ENCODE data around the gene PREP.

Gene PREP

DNA sequence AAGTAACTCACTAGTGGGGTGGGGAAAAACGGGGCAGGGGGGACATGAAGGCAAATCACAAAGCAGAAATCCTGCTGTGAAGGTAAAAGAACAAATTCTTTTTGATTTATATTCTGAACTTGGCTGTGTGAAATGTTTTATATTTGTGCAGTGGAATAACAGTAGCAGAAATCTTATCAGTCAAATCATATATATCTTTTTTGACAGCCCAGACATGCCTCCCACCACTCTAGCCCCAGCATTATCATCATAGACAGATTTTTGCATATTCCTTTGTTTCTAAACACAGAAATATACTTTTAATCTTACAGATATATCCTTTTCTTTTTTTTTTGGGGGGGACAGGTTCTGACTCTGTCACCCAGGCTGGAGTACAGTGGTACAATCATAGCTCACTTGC lies 97.4 kb downstream of the PREP start:
- no peaks in the 10 kb centered on the region for H3K27me3 ChIP-seq (ENCODE audit: insufficient read depth, low read length)
- 76% methylated on average over 1 of the region's 1 CpG for WGBS
- H3K4me1 ChIP-seq (ENCODE audit: insufficient read depth, low read length): peaks cover 14% of the 10 kb centered on the region
- no peak overlapping the region for H3K27ac ChIP-seq (ENCODE audit: low read depth, low read length)
- peaks cover 18% of the 10 kb centered on the region for H3K36me3 ChIP-seq (ENCODE audit: insufficient read depth, low read length)
- H3K9me3 ChIP-seq (ENCODE audit: insufficient read depth, low read depth, low read length): no peaks in the 10 kb centered on the region
- no peak overlapping the region for H3K4me3 ChIP-seq (ENCODE audit: low read length)
- no peak overlapping the region for H3K9ac ChIP-seq (ENCODE audit: low read depth, low read length)

DNA sequence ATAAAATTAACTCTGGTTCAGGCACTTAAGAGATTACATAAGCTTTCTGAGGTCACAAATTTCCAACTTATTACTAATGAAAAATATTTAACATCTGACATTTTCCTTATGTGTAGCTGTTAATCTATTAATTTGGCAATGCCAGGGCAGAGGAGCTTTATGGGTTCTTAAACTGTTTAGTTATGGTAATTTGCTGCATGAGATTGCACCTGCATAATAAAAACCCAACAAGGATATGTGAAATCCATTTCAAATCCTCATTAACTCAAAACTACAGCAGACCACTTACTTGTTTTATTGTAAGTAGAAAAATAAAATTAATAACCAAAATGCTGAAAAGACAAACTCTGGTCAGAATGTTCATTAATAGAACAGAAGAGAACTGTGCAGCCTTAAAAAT lies 98.1 kb downstream of the PREP start:
- Histone ChIP-seq H3K4me3 (ENCODE audit: low read length) (no peak overlapping the region), H3K9ac (ENCODE audit: low read depth, low read length) (no peak overlapping the region), H3K27ac (ENCODE audit: low read depth, low read length) (no peak overlapping the region), H3K4me1 (ENCODE audit: insufficient read depth, low read length) (peaks cover 14% of the 10 kb centered on the region), H3K9me3 (ENCODE audit: insufficient read depth, low read depth, low read length) (no peaks in the 10 kb centered on the region), H3K36me3 (ENCODE audit: insufficient read depth, low read length) (peaks cover 18% of the 10 kb centered on the region), H3K27me3 (ENCODE audit: insufficient read depth, low read length) (no peaks in the 10 kb centered on the region)

DNA sequence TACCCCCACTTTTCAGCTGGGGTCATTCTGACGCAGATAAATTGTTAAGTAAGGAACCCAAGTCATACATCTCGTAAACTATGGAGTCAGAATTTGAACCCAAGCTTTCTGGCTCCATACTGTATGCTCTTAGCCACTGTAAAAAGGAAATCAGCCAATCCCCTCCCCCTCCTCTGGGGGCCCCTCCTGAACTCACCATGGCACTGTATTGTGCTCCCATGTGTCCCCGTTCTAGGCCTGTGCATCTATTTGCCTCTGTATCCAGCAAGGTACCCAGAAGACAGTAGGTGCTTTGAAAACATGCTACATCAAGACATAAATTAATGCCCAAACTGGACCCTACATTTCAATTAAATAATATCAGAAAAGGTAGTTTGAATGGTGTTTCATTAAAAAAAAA lies 98.5 kb downstream of the PREP start:
- Histone ChIP-seq H3K9me3 (ENCODE audit: insufficient read depth, low read depth, low read length) (no peaks in the 10 kb centered on the region), H3K27me3 (ENCODE audit: insufficient read depth, low read length) (no peaks in the 10 kb centered on the region), H3K9ac (ENCODE audit: low read depth, low read length) (no peak overlapping the region), H3K4me1 (ENCODE audit: insufficient read depth, low read length) (peaks cover 14% of the 10 kb centered on the region), H3K36me3 (ENCODE audit: insufficient read depth, low read length) (peaks cover 18% of the 10 kb centered on the region), H3K27ac (ENCODE audit: low read depth, low read length) (no peak overlapping the region), H3K4me3 (ENCODE audit: low read length) (no peak overlapping the region)
- 94% methylated on average over 3 of the region's 3 CpGs for WGBS

DNA sequence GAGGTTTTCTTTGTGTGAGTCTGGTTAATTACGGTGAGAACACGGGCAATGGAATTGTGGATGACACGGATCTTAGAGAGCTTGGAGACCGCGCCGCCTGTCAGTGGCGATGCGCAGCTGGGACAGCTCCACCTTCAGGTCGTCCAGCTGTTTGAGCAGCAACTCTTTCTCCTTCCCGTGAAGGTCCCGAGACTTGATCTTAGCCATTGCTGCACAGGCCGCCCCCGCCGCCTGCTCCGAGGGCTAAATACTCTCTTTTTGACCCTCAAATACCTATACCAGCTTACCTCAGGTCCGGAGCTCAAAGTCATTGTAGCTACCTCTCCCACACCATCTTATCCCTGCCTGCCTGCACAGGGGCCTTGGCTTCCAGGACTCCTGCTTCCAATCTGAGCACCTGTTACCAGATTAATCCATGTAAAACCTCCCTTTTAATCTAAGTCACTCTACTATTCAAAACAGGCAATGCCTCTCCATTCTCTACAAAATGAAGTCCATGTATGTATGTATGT lies 100.2 kb downstream of the PREP start:
- Histone ChIP-seq H3K27me3 (ENCODE audit: insufficient read depth, low read length) (no peaks in the 10 kb centered on the region), H3K4me1 (ENCODE audit: insufficient read depth, low read length) (peaks cover 14% of the 10 kb centered on the region), H3K27ac (ENCODE audit: low read depth, low read length) (no peak overlapping the region), H3K4me3 (ENCODE audit: low read length) (no peak overlapping the region), H3K9me3 (ENCODE audit: insufficient read depth, low read depth, low read length) (no peaks in the 10 kb centered on the region), H3K9ac (ENCODE audit: low read depth, low read length) (no peak overlapping the region), H3K36me3 (ENCODE audit: insufficient read depth, low read length) (peaks cover 18% of the 10 kb centered on the region)
- 95% methylated on average over 16 of the region's 16 CpGs for WGBS

DNA sequence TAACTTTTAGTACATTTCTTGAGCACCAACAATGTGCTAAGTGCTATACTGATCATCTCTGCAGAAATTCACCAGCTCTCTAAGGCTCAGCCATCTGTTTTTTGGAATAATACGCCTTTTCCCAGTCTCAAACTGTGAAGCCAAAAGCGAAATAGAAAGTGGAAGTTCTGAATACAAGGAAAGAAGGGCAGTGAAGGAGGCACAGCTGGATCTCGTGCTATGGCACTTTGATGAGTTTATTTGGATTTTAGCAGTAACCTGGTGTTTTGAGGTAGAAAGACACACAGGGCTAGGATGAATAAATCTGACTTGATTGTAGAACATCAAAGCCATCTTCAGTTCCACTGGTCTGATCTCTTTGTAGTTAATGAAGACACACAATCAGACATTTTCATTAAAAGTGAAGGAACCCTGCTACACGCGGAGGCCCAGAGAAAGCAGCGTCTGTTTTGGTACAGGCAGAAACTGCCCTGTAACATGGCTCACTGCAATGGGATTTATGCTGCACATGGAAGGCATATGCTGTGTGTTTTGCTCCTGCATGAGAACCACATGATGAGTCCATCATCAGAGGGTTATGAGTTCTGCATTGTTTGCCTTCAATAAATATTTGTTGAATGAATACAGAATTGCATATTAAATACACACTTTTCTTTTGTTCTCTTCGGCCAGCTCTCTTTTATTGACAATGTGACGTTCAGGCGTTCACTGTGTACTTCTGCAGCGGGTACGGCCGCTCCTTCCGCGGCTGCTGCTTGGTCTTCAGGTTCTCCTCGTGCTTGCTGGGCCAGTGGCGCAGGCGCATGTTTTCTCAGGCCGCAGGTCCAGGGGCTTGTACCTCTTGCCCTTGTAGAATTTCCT lies 100.9 kb downstream of the PREP start:
- no peaks in the 10 kb centered on the region for H3K9me3 ChIP-seq (ENCODE audit: insufficient read depth, low read depth, low read length)
- 95% methylated on average over 18 of the region's 18 CpGs for WGBS
- no peak overlapping the region for H3K4me3 ChIP-seq (ENCODE audit: low read length)
- no peaks in the 10 kb centered on the region for H3K27me3 ChIP-seq (ENCODE audit: insufficient read depth, low read length)
- peaks cover 14% of the 10 kb centered on the region for H3K4me1 ChIP-seq (ENCODE audit: insufficient read depth, low read length)
- H3K36me3 ChIP-seq (ENCODE audit: insufficient read depth, low read length): peaks cover 18% of the 10 kb centered on the region
- no peak overlapping the region for H3K27ac ChIP-seq (ENCODE audit: low read depth, low read length)
- no peak overlapping the region for H3K9ac ChIP-seq (ENCODE audit: low read depth, low read length)

DNA sequence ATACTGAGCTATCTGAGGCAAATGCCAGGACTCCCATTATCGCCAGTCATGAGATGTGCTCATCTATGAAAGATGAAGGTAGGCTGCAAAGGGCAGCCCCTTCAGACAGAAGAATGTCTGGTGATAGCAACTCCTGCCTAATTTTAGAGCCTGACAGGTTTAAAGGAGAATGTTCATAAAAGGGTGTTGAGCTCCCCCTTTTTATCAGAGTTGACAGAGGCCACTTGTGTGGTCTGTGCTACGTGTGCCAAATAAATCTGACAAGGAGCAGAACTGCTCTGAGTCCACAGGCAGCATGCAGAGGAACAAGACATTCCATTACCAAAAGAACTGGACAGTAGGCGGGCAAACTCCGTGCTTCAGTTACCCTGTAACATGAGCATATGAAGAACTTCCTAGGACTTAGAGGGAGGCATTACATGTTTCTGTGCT lies 101.8 kb downstream of the PREP start:
- Histone ChIP-seq H3K27ac (ENCODE audit: low read depth, low read length) (no peak overlapping the region), H3K27me3 (ENCODE audit: insufficient read depth, low read length) (no peaks in the 10 kb centered on the region), H3K36me3 (ENCODE audit: insufficient read depth, low read length) (peaks cover 15% of the 10 kb centered on the region), H3K4me1 (ENCODE audit: insufficient read depth, low read length) (peaks cover 14% of the 10 kb centered on the region), H3K9me3 (ENCODE audit: insufficient read depth, low read depth, low read length) (no peaks in the 10 kb centered on the region), H3K4me3 (ENCODE audit: low read length) (no peak overlapping the region), H3K9ac (ENCODE audit: low read depth, low read length) (no peak overlapping the region)
- WGBS: 94% methylated on average over 4 of the region's 4 CpGs

DNA sequence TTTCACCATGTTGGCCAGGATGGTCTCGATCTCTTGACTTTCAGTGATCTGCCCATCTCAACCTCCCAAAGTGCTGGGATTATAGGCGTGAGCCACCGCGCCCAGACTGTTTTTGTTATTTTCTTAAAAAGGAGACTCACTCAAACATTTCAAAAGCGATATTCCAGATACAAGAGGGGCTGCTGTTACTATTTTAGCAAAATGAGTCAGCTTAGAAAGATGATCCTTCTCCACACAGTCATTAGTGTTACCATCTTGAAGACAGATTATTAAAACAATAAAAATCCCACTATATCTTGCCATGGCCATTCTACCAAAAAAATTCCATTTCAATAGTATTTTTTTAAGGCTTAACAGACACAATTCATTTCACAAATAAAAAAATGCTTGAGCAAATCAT lies 102.8 kb downstream of the PREP start:
- Histone ChIP-seq H3K9me3 (ENCODE audit: insufficient read depth, low read depth, low read length) (no peaks in the 10 kb centered on the region), H3K27me3 (ENCODE audit: insufficient read depth, low read length) (no peaks in the 10 kb centered on the region), H3K4me3 (ENCODE audit: low read length) (no peak overlapping the region), H3K4me1 (ENCODE audit: insufficient read depth, low read length) (peaks cover 12% of the 10 kb centered on the region), H3K36me3 (ENCODE audit: insufficient read depth, low read length) (peaks cover 14% of the 10 kb centered on the region), H3K9ac (ENCODE audit: low read depth, low read length) (no peak overlapping the region), H3K27ac (ENCODE audit: low read depth, low read length) (no peak overlapping the region)
- 95% methylated on average over 5 of the region's 5 CpGs for WGBS

DNA sequence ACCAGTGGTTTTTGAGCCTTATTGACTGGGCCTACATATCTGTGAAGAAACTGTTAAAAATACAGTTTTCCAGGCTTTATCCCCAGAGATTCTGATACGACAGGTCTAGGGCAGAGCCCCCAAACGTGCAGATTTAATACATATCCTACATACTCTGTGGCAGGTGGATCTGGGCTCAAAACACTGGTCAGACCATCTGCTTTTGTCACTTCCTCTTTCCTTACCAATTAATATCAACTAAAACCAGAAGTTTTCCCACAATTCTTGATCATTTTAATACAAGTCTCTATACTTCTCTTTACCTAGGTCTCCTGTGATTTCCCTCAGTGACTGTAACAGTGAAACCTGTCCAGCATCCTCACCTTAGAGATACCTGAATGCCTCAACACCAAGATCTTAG lies 108.8 kb downstream of the PREP start:
- H3K4me3 ChIP-seq (ENCODE audit: low read length): no peak overlapping the region
- no peaks in the 10 kb centered on the region for H3K4me1 ChIP-seq (ENCODE audit: insufficient read depth, low read length)
- WGBS: 92% methylated on average over 2 of the region's 2 CpGs

DNA sequence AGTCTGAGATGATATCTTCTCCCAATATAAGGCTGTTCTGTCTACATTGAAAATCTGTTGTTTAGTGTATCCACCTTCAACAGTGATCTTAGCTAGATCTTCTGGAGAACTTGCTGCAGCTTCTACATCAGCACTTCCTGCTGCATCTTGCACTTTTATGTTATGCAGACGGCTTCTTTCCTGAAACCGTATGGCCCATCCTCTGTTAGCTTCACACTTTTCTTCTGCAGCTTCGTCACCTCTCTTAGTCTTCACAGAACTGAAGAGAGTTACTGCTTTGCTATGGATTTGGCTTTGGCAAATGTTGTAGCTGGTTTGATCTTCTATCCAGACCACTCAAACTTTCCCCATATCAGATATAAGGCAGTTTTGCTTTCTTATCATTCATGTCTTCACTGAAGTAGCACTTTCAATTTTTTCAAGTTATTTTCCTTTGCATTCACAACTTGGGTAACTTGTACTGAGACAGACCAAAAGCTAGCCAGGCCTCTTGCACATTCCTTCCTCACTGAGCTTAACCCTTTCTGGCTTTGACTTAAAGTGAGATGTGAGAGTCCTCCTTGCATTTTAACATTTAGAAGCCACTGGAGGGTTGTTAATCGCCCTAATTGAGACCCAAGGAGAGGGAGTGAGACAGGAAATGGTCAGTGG lies 110.1 kb downstream of the PREP start:
- no peak overlapping the region for H3K4me3 ChIP-seq (ENCODE audit: low read length)
- H3K27me3 ChIP-seq (ENCODE audit: insufficient read depth, low read length): no peaks in the 10 kb centered on the region
- WGBS: 91% methylated on average over 4 of the region's 4 CpGs
- H3K27ac ChIP-seq (ENCODE audit: low read depth, low read length): no peak overlapping the region
- no peaks in the 10 kb centered on the region for H3K4me1 ChIP-seq (ENCODE audit: insufficient read depth, low read length)
- H3K9ac ChIP-seq (ENCODE audit: low read depth, low read length): no peak overlapping the region
- no peaks in the 10 kb centered on the region for H3K9me3 ChIP-seq (ENCODE audit: insufficient read depth, low read depth, low read length)
- peaks cover 13% of the 10 kb centered on the region for H3K36me3 ChIP-seq (ENCODE audit: insufficient read depth, low read length)

More for the DNA sequence above, 108.8 kb downstream of the PREP start:
- Histone ChIP-seq H3K36me3 (ENCODE audit: insufficient read depth, low read length) (0 out of 2 replicates have a peak, but pooled peaks cover 5% of the 10 kb centered on the region), H3K9me3 (ENCODE audit: insufficient read depth, low read depth, low read length) (no peaks in the 10 kb centered on the region), H3K9ac (ENCODE audit: low read depth, low read length) (no peak overlapping the region), H3K27me3 (ENCODE audit: insufficient read depth, low read length) (no peaks in the 10 kb centered on the region), H3K27ac (ENCODE audit: low read depth, low read length) (no peak overlapping the region)

DNA sequence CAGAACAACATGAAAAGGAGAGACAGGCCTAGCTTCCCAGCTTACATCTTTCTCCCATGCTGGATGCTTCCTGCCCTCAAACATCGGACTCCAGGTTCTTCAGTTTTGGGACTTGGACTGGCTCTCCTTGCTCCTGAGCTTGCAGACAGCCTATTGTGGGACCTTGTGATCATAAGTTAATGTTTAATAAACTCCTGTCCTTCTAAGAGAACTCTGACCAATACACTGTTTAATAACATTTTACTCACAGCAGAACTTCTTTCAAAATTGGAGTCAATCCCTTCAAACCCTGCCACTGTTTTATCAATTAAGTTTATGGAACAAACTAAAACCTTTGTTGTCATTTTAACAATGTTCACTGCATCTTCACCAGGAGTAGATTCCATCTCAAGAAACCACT lies 111.4 kb downstream of the PREP start:
- H3K27me3 ChIP-seq (ENCODE audit: insufficient read depth, low read length): no peaks in the 10 kb centered on the region
- H3K4me1 ChIP-seq (ENCODE audit: insufficient read depth, low read length): no peaks in the 10 kb centered on the region
- no peak overlapping the region for H3K4me3 ChIP-seq (ENCODE audit: low read length)
- peaks cover 24% of the 10 kb centered on the region for H3K36me3 ChIP-seq (ENCODE audit: insufficient read depth, low read length)
- 100% methylated on average over 1 of the region's 1 CpG for WGBS
- no peaks in the 10 kb centered on the region for H3K9me3 ChIP-seq (ENCODE audit: insufficient read depth, low read depth, low read length)
- H3K9ac ChIP-seq (ENCODE audit: low read depth, low read length): no peak overlapping the region
- H3K27ac ChIP-seq (ENCODE audit: low read depth, low read length): no peak overlapping the region

Data from HUES64 (cell line).